ENCODE results near the gene TEC. TPM values are rescaled to one million over a fixed set of nuclear protein-coding genes. Genes with fewer than 3 reads are reported as not detected.

TEC gene
- total and polyA plus RNA-seq, 2 experiments from 2014 or later: 2.9 to 3.0 TPM

DNA sequence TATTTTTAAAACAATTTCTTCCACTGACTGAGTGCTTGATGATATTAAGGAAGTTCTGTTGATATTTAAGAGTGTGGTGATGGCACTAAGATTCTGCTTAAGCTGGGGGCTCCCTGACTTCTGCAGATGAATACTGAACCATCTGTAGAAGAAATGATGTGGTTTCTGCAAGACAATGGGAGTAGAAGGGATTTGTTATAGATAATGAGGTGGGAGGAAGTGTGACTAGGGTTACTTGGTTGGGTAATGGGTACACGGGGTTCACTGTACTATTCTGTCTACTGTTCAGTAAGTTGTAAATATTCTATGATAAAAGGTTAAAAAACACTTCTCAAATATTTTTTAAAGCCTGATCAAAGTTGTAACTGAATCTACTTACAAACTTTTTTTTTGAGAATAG, 74.7 kb downstream of the TEC start:
- ATAC-seq (no peak), DNase-seq (ENCODE audit: low spot score) (no peak)
- Histone ChIP-seq H3K27ac (ENCODE audit: low read depth) (no peak overlapping the region), H3K4me3 (no peak overlapping the region), H3K36me3 (ENCODE audit: insufficient read depth) (no peaks in the 10 kb centered on the region), H2AFZ (no peak overlapping the region), H3K4me1 (ENCODE audit: insufficient read depth) (peaks cover 12% of the 10 kb centered on the region), H4K20me1 (replicated peaks; ENCODE audit: insufficient read depth) (no peaks in the 10 kb centered on the region), H3K9me2 (ENCODE audit: insufficient read depth) (no peaks in the 10 kb centered on the region), H3K27me3 (ENCODE audit: insufficient read depth) (no peaks in the 10 kb centered on the region), H3K4me2 (peak overlapping the region; percentile 35; the same call in 1 of the 2 replicates), H3F3A (replicated peaks; ENCODE audit: low read depth) (no peaks in the 10 kb centered on the region), H3K79me2 (replicated peaks; ENCODE audit: insufficient read depth) (no peaks in the 10 kb centered on the region)
- Mint-ChIP-seq H3K4me1 (peaks cover 12% of the 10 kb centered on the region), H3K9me3 (no peaks in the 10 kb centered on the region), H3K4me3 (no peak overlapping the region), H3K27me3 (ENCODE audit: insufficient read depth, low read depth, poor library complexity) (peaks cover 3% of the 10 kb centered on the region), H3K27ac (no peak overlapping the region), H3K36me3 (ENCODE audit: low read depth) (no peaks in the 10 kb centered on the region)
- no peak for TF ChIP-seq JUNB (IDR thresholded peaks at IDR 0.05; ENCODE audit: unreplicated experiment)
- no peak for TF ChIP-seq POLR2AphosphoS5 (IDR thresholded peaks at IDR 0.05; ENCODE audit: low read depth)
- TF ChIP-seq EZH2phosphoT487 (IDR thresholded peaks at IDR 0.05; ENCODE audit: unreplicated experiment): no peak
- no peak for TF ChIP-seq STAT1 (IDR thresholded peaks at IDR 0.05; ENCODE audit: unreplicated experiment)
- TF ChIP-seq, protein P1, sequence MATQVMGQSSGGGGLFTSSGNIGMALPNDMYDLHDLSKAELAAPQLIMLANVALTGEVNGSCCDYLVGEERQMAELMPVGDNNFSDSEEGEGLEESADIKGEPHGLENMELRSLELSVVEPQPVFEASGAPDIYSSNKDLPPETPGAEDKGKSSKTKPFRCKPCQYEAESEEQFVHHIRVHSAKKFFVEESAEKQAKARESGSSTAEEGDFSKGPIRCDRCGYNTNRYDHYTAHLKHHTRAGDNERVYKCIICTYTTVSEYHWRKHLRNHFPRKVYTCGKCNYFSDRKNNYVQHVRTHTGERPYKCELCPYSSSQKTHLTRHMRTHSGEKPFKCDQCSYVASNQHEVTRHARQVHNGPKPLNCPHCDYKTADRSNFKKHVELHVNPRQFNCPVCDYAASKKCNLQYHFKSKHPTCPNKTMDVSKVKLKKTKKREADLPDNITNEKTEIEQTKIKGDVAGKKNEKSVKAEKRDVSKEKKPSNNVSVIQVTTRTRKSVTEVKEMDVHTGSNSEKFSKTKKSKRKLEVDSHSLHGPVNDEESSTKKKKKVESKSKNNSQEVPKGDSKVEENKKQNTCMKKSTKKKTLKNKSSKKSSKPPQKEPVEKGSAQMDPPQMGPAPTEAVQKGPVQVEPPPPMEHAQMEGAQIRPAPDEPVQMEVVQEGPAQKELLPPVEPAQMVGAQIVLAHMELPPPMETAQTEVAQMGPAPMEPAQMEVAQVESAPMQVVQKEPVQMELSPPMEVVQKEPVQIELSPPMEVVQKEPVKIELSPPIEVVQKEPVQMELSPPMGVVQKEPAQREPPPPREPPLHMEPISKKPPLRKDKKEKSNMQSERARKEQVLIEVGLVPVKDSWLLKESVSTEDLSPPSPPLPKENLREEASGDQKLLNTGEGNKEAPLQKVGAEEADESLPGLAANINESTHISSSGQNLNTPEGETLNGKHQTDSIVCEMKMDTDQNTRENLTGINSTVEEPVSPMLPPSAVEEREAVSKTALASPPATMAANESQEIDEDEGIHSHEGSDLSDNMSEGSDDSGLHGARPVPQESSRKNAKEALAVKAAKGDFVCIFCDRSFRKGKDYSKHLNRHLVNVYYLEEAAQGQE (IDR thresholded peaks at IDR 0.05; ENCODE audit: unreplicated experiment): no peak
- no peak for TF ChIP-seq EZH2 (IDR thresholded peaks at IDR 0.05; ENCODE audit: low read depth, unreplicated experiment)
- no peak for TF ChIP-seq CTCF (conservative IDR thresholded peaks at IDR 0.05; ENCODE audit: low read depth in 2 of 2)
- no peak for TF ChIP-seq ETS1 (IDR thresholded peaks at IDR 0.05)
- TF ChIP-seq ZNF331 (CRISPR knock-in tag; IDR thresholded peaks at IDR 0.05; ENCODE audit: low read depth): no peak
- TF ChIP-seq, protein P2, sequence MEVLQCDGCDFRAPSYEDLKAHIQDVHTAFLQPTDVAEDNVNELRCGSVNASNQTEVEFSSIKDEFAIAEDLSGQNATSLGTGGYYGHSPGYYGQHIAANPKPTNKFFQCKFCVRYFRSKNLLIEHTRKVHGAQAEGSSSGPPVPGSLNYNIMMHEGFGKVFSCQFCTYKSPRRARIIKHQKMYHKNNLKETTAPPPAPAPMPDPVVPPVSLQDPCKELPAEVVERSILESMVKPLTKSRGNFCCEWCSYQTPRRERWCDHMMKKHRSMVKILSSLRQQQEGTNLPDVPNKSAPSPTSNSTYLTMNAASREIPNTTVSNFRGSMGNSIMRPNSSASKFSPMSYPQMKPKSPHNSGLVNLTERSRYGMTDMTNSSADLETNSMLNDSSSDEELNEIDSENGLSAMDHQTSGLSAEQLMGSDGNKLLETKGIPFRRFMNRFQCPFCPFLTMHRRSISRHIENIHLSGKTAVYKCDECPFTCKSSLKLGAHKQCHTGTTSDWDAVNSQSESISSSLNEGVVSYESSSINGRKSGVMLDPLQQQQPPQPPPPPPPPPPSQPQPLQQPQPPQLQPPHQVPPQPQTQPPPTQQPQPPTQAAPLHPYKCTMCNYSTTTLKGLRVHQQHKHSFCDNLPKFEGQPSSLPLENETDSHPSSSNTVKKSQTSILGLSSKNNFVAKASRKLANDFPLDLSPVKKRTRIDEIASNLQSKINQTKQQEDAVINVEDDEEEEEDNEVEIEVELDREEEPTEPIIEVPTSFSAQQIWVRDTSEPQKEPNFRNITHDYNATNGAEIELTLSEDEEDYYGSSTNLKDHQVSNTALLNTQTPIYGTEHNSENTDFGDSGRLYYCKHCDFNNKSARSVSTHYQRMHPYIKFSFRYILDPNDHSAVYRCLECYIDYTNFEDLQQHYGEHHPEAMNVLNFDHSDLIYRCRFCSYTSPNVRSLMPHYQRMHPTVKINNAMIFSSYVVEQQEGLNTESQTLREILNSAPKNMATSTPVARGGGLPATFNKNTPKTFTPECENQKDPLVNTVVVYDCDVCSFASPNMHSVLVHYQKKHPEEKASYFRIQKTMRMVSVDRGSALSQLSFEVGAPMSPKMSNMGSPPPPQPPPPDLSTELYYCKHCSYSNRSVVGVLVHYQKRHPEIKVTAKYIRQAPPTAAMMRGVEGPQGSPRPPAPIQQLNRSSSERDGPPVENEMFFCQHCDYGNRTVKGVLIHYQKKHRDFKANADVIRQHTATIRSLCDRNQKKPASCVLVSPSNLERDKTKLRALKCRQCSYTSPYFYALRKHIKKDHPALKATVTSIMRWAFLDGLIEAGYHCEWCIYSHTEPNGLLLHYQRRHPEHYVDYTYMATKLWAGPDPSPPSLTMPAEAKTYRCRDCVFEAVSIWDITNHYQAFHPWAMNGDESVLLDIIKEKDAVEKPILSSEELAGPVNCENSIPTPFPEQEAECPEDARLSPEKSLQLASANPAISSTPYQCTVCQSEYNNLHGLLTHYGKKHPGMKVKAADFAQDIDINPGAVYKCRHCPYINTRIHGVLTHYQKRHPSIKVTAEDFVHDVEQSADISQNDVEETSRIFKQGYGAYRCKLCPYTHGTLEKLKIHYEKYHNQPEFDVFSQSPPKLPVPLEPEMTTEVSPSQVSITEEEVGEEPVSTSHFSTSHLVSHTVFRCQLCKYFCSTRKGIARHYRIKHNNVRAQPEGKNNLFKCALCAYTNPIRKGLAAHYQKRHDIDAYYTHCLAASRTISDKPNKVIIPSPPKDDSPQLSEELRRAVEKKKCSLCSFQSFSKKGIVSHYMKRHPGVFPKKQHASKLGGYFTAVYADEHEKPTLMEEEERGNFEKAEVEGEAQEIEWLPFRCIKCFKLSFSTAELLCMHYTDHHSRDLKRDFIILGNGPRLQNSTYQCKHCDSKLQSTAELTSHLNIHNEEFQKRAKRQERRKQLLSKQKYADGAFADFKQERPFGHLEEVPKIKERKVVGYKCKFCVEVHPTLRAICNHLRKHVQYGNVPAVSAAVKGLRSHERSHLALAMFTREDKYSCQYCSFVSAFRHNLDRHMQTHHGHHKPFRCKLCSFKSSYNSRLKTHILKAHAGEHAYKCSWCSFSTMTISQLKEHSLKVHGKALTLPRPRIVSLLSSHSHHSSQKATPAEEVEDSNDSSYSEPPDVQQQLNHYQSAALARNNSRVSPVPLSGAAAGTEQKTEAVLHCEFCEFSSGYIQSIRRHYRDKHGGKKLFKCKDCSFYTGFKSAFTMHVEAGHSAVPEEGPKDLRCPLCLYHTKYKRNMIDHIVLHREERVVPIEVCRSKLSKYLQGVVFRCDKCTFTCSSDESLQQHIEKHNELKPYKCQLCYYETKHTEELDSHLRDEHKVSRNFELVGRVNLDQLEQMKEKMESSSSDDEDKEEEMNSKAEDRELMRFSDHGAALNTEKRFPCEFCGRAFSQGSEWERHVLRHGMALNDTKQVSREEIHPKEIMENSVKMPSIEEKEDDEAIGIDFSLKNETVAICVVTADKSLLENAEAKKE (CRISPR knock-in tag; IDR thresholded peaks at IDR 0.05): no peak
- TF ChIP-seq NANOG (IDR thresholded peaks at IDR 0.05; ENCODE audit: borderline replicate concordance): no peak
